HTERT RPE-1 (cell line): Measurements from ENCODE around the gene TFEC.

ENCODE experiments used
- in situ Hi-C: fragments of 300-500 bp; cut with MboI; formaldehyde crosslinking; loops from 4 replicates; pipeline ENCODE4 v1.14.3; 2020; ENCODE audit warnings: low sequenced_read_pairs

Gene TFEC

DNA sequence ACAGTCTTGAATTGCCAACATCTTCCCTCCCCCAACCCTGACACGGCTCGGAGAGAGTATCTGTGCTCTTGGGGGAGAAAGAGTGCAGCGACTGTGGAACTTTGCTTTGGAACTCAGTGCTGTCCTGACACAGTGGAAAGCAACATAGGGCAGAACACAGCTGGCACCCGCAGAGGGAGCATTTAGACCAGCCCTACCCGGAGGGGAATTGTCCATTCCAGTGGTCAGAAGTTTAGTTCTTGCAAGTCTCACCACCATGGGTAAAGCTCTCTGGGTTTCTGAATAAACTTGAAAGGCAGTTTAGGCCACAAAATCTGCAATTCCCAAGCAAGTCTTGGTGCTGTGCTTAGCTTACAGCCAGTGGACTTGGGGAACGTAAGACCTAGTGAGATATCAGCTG is 34.9 kb downstream of the TFEC start:
- in situ Hi-C loops: no loop called here

DNA sequence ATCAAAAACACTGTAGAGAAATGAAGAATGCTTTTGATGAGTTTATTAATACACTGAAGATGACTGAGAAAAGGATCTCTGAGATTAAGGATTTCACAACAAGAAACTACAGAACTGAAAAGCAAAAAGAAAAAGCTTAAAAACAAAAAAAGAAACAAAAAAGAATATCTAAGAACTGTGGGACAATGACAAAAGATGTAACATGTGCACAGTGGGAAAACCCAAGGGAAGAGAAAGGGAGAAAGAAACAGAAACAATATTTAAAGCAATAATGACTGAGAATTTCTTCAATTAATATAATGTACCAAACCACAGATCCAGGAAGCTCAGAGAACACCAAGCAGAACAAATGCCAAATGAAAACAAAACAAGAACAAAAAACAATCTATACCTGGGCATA is 42.2 kb downstream of the TFEC start:
- in situ Hi-C loops: no loop called here

DNA sequence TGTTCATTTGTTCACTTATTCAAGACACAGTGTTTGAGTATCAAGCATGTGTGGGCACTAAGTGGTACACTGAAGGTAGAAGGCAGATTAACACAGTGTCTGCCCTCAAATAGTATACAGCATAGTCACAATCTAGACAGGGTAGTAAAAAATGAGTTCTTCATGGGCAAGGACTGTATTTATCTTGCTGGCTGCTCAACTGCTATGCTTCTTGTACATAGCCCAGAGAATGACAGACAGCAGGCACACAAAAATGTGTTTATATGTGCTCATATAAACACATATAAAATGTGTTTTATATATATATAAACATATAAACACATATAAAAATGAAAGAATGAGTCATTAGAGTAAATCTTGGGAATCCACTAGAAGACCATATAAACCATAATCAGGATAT is 43.1 kb downstream of the TFEC start:
- in situ Hi-C loops: no loop called here

DNA sequence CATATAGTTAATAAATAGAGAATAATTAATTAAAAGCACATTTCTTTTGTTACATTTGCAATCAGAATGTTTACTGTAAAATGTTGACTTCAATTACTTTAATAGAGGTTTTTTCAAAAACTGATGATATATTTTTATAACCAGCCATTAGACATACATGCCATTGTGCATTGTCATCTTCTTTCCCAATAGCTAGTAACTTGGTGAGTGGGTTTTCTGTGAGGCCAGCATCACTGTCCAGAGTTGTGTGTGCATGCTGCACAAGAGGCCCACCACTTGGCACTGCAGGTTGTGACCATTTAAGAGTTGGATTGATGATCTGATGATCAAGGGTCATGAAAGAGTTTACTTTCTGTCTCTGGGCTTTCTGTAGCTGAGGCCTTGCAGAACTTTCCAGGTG is 46.5 kb downstream of the TFEC start:
- in situ Hi-C loops: no loop called here

DNA sequence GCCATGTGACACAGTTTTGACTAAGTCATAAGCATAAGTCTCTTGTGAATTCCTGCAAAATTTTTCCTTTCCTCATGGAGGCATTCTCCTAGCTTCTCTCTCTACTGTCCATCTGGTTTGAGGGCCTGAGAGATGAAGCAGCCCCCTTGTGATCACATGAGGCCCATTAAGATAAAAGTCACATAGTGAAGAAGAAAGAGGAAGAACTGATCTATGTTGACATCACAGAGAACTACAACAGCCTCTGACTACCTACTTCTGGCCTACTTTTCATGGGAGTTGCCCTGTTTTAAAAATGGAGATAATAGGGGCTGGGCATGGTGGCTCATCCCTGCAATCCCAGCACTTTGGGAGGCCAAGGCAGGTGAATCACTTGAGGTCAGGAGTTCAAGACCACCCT is 50.4 kb downstream of the TFEC start:
- in situ Hi-C loops: no loop called here

DNA sequence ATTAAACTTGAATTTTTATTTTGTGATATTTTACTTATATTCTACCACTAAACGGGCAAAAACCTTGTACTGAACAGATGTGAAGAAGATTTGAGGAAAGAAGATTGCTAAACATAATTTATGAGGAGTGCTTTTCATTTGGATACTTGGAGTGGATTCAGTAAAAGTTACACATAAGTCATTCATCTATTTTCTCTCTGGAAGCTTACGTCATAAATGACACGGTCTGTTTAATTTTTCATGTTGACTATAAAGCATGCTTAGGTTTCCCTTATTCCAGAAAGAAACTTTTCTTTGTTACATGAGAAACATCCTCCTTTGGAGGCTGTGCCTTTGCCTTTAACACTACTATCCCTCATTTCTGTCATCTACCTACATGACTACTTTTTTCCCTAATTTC is 53.9 kb downstream of the TFEC start:
- in situ Hi-C loops: no loop called here

DNA sequence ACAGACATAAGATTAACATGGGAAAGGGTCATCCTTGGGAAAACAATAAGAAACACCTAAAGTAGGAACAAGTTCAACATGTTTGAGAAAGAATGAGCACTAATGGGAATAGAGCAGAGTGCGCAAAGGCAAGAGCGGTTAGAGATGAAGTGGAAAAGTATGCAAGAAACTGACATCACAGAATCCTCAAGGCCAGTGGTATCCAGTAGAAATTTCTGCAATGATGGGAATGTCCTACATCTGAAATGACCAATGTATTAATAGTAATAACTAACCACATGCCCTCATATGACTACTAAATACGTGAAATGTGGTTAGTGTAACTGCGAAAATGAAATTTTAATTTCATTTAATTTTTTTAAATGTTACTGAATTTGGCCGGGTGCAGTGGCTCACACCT is 54.8 kb downstream of the TFEC start:
- in situ Hi-C loops: no loop called here

DNA sequence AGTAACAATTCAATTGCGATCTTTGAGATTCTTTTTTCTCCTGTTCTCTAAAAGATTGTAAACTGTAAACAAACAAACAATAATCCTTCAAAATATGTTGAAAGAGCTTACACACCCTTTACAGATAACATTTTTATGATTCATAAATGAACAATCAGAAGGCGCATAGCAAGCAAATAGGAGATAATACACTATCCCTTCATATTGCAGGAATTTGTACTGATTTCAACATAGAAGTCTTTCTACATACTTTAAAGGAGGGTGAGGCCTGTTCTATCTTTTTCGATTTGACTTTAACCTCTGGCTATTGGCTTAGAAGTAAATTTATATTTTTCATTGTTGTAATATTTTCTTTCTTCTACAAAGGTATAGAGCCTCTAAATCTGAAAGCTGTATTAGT is 57.2 kb downstream of the TFEC start:
- in situ Hi-C loops: no loop called here

DNA sequence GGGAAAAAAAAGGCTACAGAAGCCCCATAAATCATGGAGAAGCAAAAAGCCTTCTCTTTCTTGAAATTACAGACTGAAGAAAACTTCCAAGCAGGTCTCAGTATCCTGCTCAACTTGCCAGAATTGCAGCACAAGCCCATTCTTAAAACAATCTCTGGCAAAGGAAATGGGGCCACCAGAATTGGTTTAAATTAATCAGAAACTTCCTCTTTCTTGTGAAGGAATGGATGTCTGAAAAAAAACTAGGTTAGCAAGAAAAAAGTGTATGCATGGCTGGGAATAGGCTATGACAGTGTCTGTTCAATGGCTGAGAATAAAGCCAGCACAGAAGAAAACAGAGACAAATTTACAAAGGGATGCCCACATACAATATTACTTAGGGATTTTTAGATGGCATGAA is 59.1 kb downstream of the TFEC start:
- in situ Hi-C loops: no loop called here

DNA sequence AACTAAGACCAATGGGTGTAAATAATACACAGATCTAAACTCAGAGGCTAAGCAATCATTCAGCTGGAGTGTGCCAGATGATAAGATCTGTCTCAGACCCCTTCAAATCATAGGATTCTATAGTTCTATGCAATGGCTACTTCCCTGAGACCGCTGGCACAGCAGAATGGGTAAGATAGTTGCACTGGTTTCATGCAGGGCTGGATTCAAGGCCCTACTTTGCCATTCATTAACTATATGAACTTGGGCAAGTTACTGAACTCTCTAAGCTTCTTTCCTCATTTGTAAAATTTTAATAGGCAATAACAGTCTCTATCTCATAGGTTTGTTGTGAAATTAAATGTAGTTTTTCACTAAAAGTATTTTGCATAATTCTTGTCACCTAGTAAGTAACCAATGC is 62.0 kb downstream of the TFEC start:
- in situ Hi-C loops: no loop called here

DNA sequence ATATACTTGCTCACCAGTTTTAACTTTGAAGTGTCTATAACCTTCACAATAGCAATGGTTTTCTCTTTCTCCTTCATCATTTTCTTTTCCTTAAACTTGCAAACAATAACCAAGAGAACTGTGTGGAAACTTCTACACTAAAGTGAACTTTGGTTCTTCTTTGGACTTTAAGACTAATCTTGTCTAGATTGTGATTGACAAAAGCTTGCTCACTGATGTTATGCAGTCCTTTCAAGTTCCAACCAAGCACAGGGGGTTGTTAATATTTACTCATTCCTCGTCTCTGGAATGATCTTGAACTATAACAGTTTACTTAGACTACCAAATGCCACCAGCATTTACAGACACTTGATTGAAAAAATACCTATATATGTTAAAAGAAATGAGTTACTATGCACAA is 62.4 kb downstream of the TFEC start:
- in situ Hi-C loops: no loop called here

DNA sequence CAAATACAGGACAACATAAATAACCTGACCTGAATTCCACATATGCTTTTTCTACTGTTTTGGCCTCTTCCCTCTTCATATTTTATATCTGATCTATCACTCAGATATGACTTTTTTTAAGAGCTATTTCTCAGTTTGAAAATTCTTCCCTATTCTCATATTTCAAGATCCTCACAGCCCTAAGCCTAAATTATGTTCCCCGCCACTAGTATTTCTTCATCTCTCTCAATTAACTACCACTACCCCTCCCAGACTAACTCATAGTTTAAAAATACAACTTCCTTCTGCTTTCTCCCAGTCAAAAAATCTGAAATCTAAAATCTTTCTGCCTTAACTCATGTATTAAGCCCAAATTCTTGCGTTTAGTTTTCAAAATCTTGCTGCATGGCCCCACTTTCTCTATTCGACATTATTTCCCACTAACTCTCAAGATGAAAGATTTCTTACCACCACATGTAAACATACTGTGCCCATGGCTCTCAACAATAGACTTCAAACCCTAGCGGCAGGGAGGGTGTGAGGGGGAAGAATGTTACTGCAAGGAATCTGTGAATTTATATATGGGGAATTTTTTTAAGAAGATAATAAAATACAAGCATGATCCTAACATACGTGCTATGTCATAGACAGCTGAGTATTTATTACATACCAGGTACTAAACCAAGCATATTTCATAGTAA is 64.6 kb downstream of the TFEC start:
- in situ Hi-C loops: no loop called here

DNA sequence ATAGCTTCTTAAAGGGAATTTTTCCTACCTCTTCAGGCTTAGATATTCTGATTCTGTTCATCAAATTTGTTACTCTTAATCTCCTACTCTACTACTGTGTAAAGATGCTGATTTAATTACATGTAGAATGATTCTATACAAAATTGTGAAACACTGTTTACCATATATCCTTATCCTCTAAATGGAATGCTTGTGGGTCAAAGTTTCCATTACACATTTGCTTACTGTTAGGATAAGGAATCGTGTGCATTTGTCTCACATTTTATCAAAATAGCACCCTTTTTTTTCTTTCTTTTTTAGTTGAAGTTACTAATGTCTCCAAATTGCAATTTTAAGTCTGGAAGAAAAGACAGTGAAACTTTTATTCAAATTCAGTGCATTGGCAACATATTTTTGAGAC is 65.3 kb downstream of the TFEC start:
- in situ Hi-C loops: no loop called here

DNA sequence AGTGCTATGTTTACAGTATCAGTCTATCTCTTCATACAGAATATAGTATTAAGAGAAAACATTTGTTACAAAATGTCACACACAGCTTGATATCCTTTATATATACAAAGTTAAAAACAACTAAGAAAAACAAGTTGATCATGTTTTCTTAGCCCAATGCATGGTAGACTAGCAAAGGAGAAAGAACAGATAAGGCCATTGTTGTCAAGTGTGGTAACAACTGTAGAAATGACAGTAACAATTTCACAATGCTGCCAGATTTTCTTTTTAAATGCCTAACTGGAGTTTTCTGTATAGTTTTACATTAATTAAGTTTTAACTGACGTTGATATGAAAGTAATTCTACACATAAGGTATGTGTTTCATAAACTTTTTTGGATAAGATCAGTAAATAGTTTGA is 65.8 kb downstream of the TFEC start:
- in situ Hi-C loops: no loop called here

DNA sequence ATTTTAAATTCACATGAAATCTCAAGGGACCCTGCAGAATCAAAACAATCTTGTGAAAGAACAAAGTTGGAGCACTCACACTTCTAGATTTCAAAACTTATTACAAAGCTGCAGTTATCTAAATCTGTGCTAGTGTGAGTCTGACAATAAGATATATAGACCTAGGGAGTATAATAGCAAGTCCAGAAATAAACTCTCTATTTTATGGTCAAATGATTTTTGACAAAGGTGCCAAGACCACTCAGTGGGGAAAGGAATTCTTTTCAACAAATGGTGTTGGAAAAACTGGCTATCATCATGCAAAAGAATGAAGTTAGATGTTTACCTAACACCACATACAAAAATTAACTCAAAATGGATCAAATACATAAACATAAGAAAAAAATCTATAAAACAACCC is 68.2 kb downstream of the TFEC start:
- in situ Hi-C loops: no loop called here

DNA sequence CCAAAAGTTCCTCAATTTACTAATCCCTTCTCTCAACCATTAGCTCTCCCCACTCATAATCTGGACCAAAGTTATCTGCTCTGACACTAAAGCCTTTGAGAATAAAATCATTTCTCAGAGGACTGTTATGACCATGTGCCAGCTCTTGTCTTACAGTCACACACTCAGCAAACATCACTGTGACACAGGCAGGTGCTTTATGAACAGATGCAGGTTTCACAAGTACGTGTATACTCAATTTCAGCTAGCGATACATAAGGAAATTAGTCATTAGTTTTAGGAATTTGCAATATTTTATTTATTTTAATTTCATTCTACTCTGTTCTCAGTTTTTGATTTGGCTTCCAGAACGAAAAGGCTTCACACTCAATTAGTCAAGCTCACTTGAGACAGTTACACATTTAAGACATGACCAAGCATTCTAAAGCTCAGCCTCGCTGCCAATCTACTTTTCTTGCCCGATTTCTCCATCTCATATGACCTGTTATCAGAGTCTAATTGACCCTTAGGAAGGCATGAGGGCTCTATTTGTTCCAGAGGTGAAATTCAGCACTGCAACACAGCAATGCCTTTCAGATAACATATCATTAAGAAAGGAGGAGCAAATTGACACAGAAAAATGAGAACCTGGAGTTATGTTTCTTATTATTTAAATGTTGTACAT is 76.8 kb downstream of the TFEC start:
- in situ Hi-C loops: no loop called here

DNA sequence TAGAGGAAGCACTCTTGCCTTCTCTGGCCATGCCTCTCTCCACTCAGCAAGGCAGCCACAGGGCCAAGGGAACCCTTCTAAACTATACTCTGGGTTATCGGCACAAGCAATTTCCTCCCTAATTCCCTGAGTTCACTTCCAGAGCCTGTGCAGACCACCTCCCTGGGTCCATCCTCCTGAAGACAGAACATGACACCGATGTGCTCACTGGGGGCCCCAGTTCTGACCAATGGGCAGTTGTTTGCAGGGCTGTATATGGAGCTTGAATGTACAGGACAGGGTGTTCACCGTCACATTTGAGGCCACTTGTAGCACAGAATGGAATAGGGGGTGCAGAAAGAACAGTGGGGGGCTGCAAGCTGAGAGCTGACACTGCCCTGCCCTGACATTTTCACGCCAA is 77.7 kb downstream of the TFEC start:
- in situ Hi-C loops: no loop called here

DNA sequence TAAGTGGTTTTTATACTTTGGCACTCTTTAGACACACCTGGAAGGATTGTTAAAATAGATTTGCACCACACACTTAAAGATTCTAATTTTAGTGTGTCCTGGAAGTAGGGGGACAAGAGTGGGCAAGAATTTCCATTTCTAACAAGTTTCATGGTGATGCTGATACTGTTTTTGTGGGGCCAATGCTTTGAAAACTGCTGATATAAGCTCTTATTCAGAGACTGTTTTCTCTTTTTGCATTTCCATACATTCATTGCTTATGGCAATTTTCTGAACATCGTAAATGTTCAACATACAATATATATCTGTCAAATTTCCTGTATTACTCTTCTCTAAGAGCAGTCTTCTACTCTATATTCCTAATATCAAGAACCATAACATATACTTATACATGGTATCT is 79.0 kb downstream of the TFEC start:
- in situ Hi-C loops: no loop called here

DNA sequence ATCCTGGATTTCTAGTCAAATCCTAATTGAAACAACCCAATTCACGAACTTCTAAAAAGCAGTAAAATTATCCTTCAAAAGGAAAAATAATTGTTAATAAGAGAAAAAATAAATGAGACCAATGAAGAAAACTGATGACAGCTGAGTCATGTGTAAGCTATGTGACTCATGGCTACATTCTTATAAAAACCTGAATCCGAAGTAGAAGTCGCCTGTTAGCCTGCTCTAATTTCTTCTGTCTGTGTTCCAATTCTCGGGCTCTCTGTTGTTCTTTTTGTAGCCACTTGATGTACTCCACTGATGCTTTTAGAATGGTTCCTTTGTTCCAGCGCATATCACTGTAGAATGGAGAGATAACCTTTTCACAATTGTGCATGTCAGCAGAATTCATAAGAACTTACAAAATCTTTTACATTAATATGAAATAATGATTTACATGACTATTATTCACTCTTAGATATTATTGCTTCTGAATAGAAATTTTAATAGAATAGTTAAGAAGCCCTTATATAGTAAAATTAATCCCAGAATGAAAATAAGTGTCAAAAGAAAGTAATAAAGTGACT is 88.8 kb downstream of the TFEC start:
- in situ Hi-C loops: no loop called here

DNA sequence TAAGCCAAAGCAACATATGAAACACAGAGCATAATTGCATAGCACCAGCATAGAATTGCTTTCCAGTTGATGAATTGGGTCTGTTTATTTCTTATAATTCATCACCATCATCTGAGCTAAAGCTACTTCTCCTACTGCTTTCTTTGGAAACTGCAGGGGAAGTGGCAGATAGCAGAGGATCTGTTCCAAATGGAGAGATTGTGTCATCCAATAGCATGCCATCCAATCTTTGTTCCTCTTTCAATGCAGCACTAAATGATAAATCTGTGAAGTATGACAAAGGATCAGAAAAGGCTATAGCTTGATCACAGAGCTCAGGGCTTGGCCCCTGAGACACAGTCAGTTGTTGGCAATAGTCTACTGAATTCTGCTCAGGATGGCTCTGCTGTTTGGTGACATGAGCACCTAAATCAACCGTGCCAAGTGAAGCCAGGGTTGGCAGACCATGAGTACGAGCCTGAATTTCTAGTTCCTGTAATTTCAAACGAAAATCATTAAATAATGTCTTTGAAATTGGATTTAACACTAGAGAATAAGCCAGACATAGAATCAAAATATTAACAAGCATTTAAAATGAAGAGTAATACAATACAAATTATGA is 90.0 kb downstream of the TFEC start:
- in situ Hi-C loops: no loop called here

DNA sequence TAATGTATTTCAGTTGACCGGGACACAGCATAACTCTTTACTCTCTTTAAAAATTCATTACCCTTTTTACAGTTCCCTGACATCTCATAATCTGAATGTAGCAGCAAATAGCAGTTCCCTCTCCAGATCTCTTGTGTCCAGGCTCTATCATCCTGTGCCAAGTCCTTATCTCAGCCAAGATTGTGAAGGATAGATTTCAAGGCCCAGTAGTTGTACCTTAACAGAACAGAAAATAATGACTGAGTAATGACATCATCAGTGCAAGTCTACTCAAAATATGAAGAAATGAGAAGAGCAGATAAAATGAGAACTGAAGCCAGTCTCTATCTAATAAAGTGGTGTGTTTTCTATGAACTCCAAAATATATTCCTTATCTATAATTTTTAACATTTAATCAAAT is 92.6 kb downstream of the TFEC start:
- in situ Hi-C loops: no loop called here

DNA sequence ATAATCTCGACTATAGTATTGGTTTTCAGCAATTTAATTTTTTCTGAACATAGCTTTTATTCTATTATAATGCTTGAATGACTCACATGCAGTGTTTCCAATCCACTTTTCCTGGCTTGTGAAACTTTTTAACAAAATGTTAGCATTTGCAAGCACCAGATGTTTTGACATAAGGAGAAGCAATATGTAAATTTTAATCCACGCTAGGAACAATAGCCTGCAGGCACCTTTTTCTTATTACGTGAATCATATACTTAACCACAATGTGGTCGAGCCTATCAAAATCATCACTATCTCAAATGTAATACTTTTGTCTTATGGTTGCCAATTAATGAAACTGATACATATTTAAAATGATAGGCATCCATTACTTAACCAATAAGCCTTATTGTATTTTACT is 97.1 kb downstream of the TFEC start:
- in situ Hi-C loops: no loop called here
